HepG2 (cell line): ENCODE results near the gene B4GALT5. TPM values are rescaled to one million over a fixed set of nuclear protein-coding genes. Genes with fewer than 3 reads are reported as not detected.
A peak's percentile ranks its signal among the peaks of the same experiment; 100 is the strongest.

Source experiments
- ELF1 ChIP-seq: sonication (generic); formaldehyde crosslinking; IDR thresholded peaks from 2 replicates; pipeline ENCODE4 v1.4.0; 2020; ENCODE audit warnings: missing genetic modification reagents
- ETV5 ChIP-seq: IDR thresholded peaks from 2 replicates; pipeline ENCODE4 v1.6.1; 2018; ENCODE audit warnings: missing biosample characterization, missing genetic modification reagents, inconsistent platforms, borderline replicate concordance
- FOSL2 ChIP-seq: sonication (generic); formaldehyde crosslinking; IDR thresholded peaks from 2 replicates; pipeline ENCODE4 v1.4.0; 2020; ENCODE audit warnings: missing genetic modification reagents
- IRF2 ChIP-seq: IDR thresholded peaks from 2 replicates; pipeline ENCODE4 v1.6.1; 2018; ENCODE audit warnings: missing genetic modification reagents, missing compliant biosample characterization
- MED1 ChIP-seq: sonication (generic); formaldehyde crosslinking; IDR thresholded peaks from 2 replicates; pipeline ENCODE4 v1.4.0; 2020; ENCODE audit warnings: missing genetic modification reagents
- RFXAP ChIP-seq: sonication (generic); formaldehyde crosslinking; IDR thresholded peaks from 2 replicates; pipeline ENCODE4 v1.4.0; 2020; ENCODE audit warnings: missing genetic modification reagents, borderline replicate concordance
- polyA plus RNA-seq, 8 experiments: library from polyadenylated mRNA; depleted of rRNA in 3 of 8; stranded (reverse) in 7 of 8; unstranded in 1 of 8; fragments of >200 nt; fragmentation: Illumina TruSeq in 4 of 8; extraction: Trizol in 4 of 8; gene quantifications; 2 replicates each; pipeline versions ENCODE4 v1.2.1 to v1.2.3, GENCODE V29; 2011 to 2016; ENCODE audit warnings: low read depth in 4 of 8, missing spikeins in 1 of 8, mixed read lengths in 1 of 8; ENCODE audit not compliant: insufficient read depth in 1 of 8
- total RNA-seq, 5 experiments: library from RNA; depleted of rRNA; stranded (reverse); fragments of >200 nt; fragmentation: Illumina TruSeq; extraction: Trizol; gene quantifications; 2 replicates each; pipeline ENCODE4 v1.2.3, GENCODE V29; 2016; ENCODE audit warnings: low read depth in 1 of 5
- TF ChIP-seq, protein P1 (sequence below): sonication (generic); formaldehyde crosslinking; IDR thresholded peaks from 2 replicates; pipeline ENCODE4 v1.5.1; 2020; ENCODE audit warnings: mild to moderate bottlenecking, missing genetic modification reagents, borderline replicate concordance
- TF ChIP-seq, protein P2 (sequence below): sonication (generic); formaldehyde crosslinking; IDR thresholded peaks from 2 replicates; pipeline ENCODE4 v1.4.0; 2020; ENCODE audit warnings: missing genetic modification reagents, mild to moderate bottlenecking, borderline replicate concordance
- TF ChIP-seq, protein P3 (sequence below): sonication (generic); formaldehyde crosslinking; IDR thresholded peaks from 2 replicates; pipeline ENCODE4 v1.4.0; 2020; ENCODE audit warnings: missing genetic modification reagents
- TF ChIP-seq, protein P4 (sequence below): IDR thresholded peaks from 2 replicates; pipeline ENCODE4 v1.6.1; 2016; ENCODE audit warnings: missing compliant biosample characterization, missing genetic modification reagents, borderline replicate concordance
- TF ChIP-seq, protein P5 (sequence below): IDR thresholded peaks from 2 replicates; pipeline ENCODE4 v1.6.1; 2018; ENCODE audit warnings: missing genetic modification reagents

B4GALT5 gene
- total and polyA plus RNA-seq, 2 of the 13 experiments (the other 11 are each of a cell fraction or from before 2014, with no cell fraction given): 27.3 to 30.9 TPM

DNA sequence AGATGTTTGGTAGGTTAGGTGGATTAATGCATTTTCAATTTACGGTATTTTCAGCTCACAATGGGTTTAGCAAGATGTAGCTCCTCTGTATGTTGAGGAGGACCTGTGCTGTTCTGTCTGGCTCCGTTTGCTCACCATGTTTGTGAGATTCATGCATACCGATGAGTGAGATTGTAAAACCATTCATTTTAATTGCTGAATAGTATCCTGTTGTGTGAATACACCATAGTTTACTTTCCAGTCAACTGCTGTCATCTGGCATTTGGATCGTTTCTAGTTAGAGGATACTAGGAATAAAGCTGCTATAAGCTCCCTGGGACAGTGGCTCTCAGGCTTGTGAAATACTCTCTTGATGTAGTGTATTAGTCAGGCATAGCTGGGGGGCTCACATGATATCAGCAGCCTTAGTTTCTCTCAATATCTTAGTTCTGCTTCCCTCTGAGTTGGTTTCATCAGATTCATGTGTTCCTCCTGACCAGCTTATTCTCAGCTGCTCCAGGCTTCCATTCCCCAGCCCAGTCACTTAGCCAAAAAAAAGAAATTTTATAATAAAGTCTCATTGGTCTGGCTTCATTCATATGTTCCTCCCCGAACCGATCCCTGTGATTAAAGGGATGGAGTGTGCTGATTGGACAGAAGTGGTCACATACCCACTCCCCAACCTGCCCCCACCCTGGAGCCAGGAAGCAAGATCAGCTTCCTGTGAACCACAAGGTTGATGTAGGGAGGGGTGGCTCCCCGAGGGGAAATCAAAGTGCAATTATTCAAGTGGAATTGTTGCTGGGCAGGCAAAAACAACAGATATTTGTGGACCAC is 10.9 kb upstream of the B4GALT5 start (continued):
- peak; percentile 32; the same call in 1 of the 2 replicates for TF ChIP-seq MED1 (CRISPR knock-in tag)
- TF ChIP-seq, protein P1, sequence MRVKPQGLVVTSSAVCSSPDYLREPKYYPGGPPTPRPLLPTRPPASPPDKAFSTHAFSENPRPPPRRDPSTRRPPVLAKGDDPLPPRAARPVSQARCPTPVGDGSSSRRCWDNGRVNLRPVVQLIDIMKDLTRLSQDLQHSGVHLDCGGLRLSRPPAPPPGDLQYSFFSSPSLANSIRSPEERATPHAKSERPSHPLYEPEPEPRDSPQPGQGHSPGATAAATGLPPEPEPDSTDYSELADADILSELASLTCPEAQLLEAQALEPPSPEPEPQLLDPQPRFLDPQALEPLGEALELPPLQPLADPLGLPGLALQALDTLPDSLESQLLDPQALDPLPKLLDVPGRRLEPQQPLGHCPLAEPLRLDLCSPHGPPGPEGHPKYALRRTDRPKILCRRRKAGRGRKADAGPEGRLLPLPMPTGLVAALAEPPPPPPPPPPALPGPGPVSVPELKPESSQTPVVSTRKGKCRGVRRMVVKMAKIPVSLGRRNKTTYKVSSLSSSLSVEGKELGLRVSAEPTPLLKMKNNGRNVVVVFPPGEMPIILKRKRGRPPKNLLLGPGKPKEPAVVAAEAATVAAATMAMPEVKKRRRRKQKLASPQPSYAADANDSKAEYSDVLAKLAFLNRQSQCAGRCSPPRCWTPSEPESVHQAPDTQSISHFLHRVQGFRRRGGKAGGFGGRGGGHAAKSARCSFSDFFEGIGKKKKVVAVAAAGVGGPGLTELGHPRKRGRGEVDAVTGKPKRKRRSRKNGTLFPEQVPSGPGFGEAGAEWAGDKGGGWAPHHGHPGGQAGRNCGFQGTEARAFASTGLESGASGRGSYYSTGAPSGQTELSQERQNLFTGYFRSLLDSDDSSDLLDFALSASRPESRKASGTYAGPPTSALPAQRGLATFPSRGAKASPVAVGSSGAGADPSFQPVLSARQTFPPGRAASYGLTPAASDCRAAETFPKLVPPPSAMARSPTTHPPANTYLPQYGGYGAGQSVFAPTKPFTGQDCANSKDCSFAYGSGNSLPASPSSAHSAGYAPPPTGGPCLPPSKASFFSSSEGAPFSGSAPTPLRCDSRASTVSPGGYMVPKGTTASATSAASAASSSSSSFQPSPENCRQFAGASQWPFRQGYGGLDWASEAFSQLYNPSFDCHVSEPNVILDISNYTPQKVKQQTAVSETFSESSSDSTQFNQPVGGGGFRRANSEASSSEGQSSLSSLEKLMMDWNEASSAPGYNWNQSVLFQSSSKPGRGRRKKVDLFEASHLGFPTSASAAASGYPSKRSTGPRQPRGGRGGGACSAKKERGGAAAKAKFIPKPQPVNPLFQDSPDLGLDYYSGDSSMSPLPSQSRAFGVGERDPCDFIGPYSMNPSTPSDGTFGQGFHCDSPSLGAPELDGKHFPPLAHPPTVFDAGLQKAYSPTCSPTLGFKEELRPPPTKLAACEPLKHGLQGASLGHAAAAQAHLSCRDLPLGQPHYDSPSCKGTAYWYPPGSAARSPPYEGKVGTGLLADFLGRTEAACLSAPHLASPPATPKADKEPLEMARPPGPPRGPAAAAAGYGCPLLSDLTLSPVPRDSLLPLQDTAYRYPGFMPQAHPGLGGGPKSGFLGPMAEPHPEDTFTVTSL: 0 out of 2 replicates have a peak, but pooled peaks have one; percentile 15
- 0 out of 2 replicates have a peak, but pooled peaks have one; percentile 21 for TF ChIP-seq RFXAP (CRISPR knock-in tag)
- TF ChIP-seq, protein P2, sequence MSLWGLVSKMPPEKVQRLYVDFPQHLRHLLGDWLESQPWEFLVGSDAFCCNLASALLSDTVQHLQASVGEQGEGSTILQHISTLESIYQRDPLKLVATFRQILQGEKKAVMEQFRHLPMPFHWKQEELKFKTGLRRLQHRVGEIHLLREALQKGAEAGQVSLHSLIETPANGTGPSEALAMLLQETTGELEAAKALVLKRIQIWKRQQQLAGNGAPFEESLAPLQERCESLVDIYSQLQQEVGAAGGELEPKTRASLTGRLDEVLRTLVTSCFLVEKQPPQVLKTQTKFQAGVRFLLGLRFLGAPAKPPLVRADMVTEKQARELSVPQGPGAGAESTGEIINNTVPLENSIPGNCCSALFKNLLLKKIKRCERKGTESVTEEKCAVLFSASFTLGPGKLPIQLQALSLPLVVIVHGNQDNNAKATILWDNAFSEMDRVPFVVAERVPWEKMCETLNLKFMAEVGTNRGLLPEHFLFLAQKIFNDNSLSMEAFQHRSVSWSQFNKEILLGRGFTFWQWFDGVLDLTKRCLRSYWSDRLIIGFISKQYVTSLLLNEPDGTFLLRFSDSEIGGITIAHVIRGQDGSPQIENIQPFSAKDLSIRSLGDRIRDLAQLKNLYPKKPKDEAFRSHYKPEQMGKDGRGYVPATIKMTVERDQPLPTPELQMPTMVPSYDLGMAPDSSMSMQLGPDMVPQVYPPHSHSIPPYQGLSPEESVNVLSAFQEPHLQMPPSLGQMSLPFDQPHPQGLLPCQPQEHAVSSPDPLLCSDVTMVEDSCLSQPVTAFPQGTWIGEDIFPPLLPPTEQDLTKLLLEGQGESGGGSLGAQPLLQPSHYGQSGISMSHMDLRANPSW (CRISPR knock-in tag): 0 out of 2 replicates have a peak, but pooled peaks have one; percentile 38
- TF ChIP-seq, protein P3, sequence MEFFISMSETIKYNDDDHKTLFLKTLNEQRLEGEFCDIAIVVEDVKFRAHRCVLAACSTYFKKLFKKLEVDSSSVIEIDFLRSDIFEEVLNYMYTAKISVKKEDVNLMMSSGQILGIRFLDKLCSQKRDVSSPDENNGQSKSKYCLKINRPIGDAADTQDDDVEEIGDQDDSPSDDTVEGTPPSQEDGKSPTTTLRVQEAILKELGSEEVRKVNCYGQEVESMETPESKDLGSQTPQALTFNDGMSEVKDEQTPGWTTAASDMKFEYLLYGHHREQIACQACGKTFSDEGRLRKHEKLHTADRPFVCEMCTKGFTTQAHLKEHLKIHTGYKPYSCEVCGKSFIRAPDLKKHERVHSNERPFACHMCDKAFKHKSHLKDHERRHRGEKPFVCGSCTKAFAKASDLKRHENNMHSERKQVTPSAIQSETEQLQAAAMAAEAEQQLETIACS (CRISPR knock-in tag): no peak
- peak; percentile 48 for TF ChIP-seq ELF1 (CRISPR knock-in tag)
- TF ChIP-seq FOSL2 (CRISPR knock-in tag): 0 out of 2 replicates have a peak, but pooled peaks have one; percentile 14
- 0 out of 2 replicates have a peak, but pooled peaks have one; percentile 19 for TF ChIP-seq IRF2 (CRISPR knock-in tag)
- peak; percentile 72; the same call in 1 of the 2 replicates for TF ChIP-seq ETV5 (CRISPR knock-in tag)
- TF ChIP-seq, protein P4, sequence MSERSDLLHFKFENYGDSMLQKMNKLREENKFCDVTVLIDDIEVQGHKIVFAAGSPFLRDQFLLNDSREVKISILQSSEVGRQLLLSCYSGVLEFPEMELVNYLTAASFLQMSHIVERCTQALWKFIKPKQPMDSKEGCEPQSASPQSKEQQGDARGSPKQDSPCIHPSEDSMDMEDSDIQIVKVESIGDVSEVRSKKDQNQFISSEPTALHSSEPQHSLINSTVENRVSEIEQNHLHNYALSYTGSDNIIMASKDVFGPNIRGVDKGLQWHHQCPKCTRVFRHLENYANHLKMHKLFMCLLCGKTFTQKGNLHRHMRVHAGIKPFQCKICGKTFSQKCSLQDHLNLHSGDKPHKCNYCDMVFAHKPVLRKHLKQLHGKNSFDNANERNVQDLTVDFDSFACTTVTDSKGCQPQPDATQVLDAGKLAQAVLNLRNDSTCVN (CRISPR knock-in tag): no peak
- TF ChIP-seq, protein P5, sequence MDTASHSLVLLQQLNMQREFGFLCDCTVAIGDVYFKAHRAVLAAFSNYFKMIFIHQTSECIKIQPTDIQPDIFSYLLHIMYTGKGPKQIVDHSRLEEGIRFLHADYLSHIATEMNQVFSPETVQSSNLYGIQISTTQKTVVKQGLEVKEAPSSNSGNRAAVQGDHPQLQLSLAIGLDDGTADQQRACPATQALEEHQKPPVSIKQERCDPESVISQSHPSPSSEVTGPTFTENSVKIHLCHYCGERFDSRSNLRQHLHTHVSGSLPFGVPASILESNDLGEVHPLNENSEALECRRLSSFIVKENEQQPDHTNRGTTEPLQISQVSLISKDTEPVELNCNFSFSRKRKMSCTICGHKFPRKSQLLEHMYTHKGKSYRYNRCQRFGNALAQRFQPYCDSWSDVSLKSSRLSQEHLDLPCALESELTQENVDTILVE (CRISPR knock-in tag): 0 out of 2 replicates have a peak, but pooled peaks have one; percentile 11
